Mesendoderm (in vitro differentiated cells): ENCODE data around the gene GIPC2.

Experiments used
- DNase-seq: peaks from one replicate; pipeline ENCODE4 v3.0.0; 2013
- H2AK5ac ChIP-seq: 2 replicates; pipeline ENCODE4 v1.6.1; 2013; ENCODE audit warnings: low read length, inconsistent platforms
- H2BK120ac ChIP-seq: 2 replicates; pipeline ENCODE4 v1.6.1; 2013; ENCODE audit warnings: low read depth, mild to moderate bottlenecking, low read length, moderate library complexity, mixed read lengths
- H2BK15ac ChIP-seq: replicated peaks from 2 replicates; pipeline ENCODE4 v1.6.1; 2013; ENCODE audit warnings: low read depth, mild to moderate bottlenecking, moderate library complexity
- H2BK5ac ChIP-seq: 2 replicates; pipeline ENCODE4 v1.6.1; 2013; ENCODE audit warnings: low read length, inconsistent platforms
- H3K18ac ChIP-seq: 2 replicates; pipeline ENCODE4 v1.6.1; 2013; ENCODE audit warnings: mild to moderate bottlenecking, low read length, mixed read lengths
- H3K23ac ChIP-seq: one replicate; pipeline ENCODE4 v1.6.1; 2013; ENCODE audit warnings: low read length
- H3K27ac ChIP-seq: 2 replicates; pipeline ENCODE4 v1.5.1; 2013; ENCODE audit warnings: low read depth, mild to moderate bottlenecking, inconsistent platforms, low read length, moderate library complexity
- H3K27me3 ChIP-seq: 2 replicates; pipeline ENCODE4 v1.6.1; 2013; ENCODE audit warnings: low read length, control low read depth, mild to moderate bottlenecking, inconsistent platforms; ENCODE audit not compliant: insufficient read depth, poor library complexity
- H3K36me3 ChIP-seq: 2 replicates; pipeline ENCODE4 v1.6.1; 2013; ENCODE audit warnings: low read length, inconsistent platforms; ENCODE audit not compliant: control insufficient read depth, insufficient read depth
- H3K4ac ChIP-seq: one replicate; pipeline ENCODE4 v1.6.1; 2013; ENCODE audit warnings: low read depth, mild to moderate bottlenecking, low read length, moderate library complexity
- H3K4me1 ChIP-seq: 2 replicates; pipeline ENCODE4 v1.6.1; 2013; ENCODE audit warnings: low read depth, low read length, inconsistent platforms; ENCODE audit not compliant: control insufficient read depth
- H3K4me2 ChIP-seq: 2 replicates; pipeline ENCODE4 v1.6.1; 2013; ENCODE audit warnings: low read length
- H3K4me3 ChIP-seq: 2 replicates; pipeline ENCODE4 v1.5.1; 2013; ENCODE audit warnings: mild to moderate bottlenecking, low read length
- H3K56ac ChIP-seq: one replicate; pipeline ENCODE4 v1.6.1; 2013; ENCODE audit warnings: low read length
- H3K79me1 ChIP-seq: 2 replicates; pipeline ENCODE4 v1.6.1; 2013; ENCODE audit warnings: low read length, inconsistent platforms
- H3K79me2 ChIP-seq: 2 replicates; pipeline ENCODE4 v1.6.1; 2013; ENCODE audit warnings: mild to moderate bottlenecking, low read length; ENCODE audit not compliant: control insufficient read depth, insufficient read depth
- H3K9ac ChIP-seq: 2 replicates; pipeline ENCODE4 v1.6.1; 2013; ENCODE audit warnings: low read length, inconsistent platforms
- H4K5ac ChIP-seq: one replicate; pipeline ENCODE4 v1.6.1; 2013; ENCODE audit warnings: low read length
- H4K8ac ChIP-seq: one replicate; pipeline ENCODE4 v1.6.1; 2013; ENCODE audit warnings: low read depth, mild to moderate bottlenecking, control low read depth, low read length, moderate library complexity
- WGBS: extraction: QIAGEN DNeasy Blood & Tissue Kit; methylation state at CpG from one replicate; pipeline ENCODE4 v1.1.7; 2013; ENCODE audit warnings: low lambda C conversion rate, missing lambda C conversion rate; ENCODE audit not compliant: insufficient coverage; ENCODE audit errors: extremely low coverage; 5-methylcytosine and 5-hydroxymethylcytosine counted together

Gene GIPC2

DNA sequence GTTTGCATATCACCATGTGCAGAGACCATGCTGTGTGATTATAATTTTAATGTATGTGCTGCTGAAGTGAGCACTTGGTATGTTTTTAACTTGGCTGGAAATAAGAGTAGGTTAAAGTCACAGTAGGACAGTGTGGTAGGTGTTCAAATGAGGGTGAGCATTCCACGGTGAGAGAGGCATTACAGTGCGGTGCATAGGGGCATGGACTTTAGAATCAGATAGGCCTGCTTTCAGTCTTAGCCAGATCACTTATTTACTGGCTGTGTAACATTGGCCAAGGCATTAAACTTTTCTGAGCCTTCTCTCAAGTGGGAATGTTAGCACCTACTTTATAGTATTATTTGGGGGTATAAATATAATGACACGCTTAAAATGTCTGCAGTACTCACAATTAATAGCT is 43.2 kb downstream of the GIPC2 start:
- H3K4me1 ChIP-seq = no peaks in the 10 kb centered on the region
- WGBS = no CpG with 5 or more reads among the region's 3 CpGs
- no peak for DNase-seq
- no peak overlapping the region for H3K4me3 ChIP-seq
- no peak overlapping the region for H3K18ac ChIP-seq
- no peaks in the 10 kb centered on the region for H3K79me2 ChIP-seq
- H2AK5ac ChIP-seq = no peak overlapping the region
- no peaks in the 10 kb centered on the region for H3K36me3 ChIP-seq
- H2BK120ac ChIP-seq = no peak overlapping the region
- no peak overlapping the region for H3K9ac ChIP-seq
- no peaks in the 10 kb centered on the region for H3K79me1 ChIP-seq
- no peak overlapping the region for H3K4me2 ChIP-seq
- H4K8ac ChIP-seq = no peak overlapping the region
- H3K4ac ChIP-seq = no peak overlapping the region
- no peak overlapping the region for H3K23ac ChIP-seq
- no peaks in the 10 kb centered on the region for H3K27me3 ChIP-seq
- no peak overlapping the region for H3K27ac ChIP-seq
- no peak overlapping the region for H2BK15ac ChIP-seq
- H3K56ac ChIP-seq = no peak overlapping the region
- no peak overlapping the region for H2BK5ac ChIP-seq
- H4K5ac ChIP-seq = no peak overlapping the region

DNA sequence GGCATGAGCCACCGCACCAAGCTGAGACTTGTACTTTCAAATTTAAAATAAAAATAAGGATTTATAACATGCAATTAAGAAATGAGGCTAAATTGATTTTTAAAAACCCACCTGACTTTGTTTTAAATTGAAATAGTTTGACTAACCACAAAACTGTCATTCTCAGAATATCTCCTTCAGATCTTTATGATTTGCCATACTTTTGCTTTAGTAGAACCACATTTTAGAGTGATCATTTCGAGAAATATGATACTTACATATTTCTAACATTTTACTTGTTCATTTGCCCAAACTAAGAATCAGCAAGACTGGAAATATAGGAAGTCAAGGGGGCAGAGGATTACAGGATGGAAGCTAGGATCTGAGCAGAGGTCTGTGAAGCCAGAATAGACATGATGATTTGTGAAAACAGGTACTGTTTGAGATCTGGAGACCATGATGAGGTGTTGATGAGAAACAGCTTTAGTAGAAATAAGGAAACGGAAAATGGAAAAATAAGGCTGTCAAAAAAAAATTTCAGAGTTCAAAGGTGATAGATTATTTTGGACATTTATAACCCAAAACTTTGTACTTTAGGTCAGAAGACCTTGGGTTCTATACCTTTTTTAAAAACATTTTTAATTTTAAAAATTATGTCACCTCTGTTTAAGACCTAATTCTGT is 44.8 kb downstream of the GIPC2 start:
- no peak overlapping the region for H4K8ac ChIP-seq
- H3K36me3 ChIP-seq = no peaks in the 10 kb centered on the region
- H2BK15ac ChIP-seq = no peak overlapping the region
- H3K56ac ChIP-seq = no peak overlapping the region
- no peak overlapping the region for H3K4ac ChIP-seq
- no peak overlapping the region for H3K23ac ChIP-seq
- no peak overlapping the region for H2BK120ac ChIP-seq
- no peaks in the 10 kb centered on the region for H3K79me1 ChIP-seq
- H3K27ac ChIP-seq = no peak overlapping the region
- H2BK5ac ChIP-seq = no peak overlapping the region
- H3K79me2 ChIP-seq = no peaks in the 10 kb centered on the region
- no peaks in the 10 kb centered on the region for H3K4me1 ChIP-seq
- no CpG with 5 or more reads among the region's 3 CpGs for WGBS
- H3K18ac ChIP-seq = no peak overlapping the region
- DNase-seq = no peak
- no peak overlapping the region for H3K4me2 ChIP-seq
- no peaks in the 10 kb centered on the region for H3K27me3 ChIP-seq
- H2AK5ac ChIP-seq = no peak overlapping the region
- H3K4me3 ChIP-seq = no peak overlapping the region
- H4K5ac ChIP-seq = no peak overlapping the region
- H3K9ac ChIP-seq = no peak overlapping the region

GRCh38 chr1:78091215-78091813 is 45.5 kb downstream of the GIPC2 start:
- H3K4me1 ChIP-seq = no peaks in the 10 kb centered on the region
- no peak overlapping the region for H3K9ac ChIP-seq
- H3K18ac ChIP-seq = no peak overlapping the region
- H3K4me2 ChIP-seq = no peak overlapping the region
- H3K79me1 ChIP-seq = no peaks in the 10 kb centered on the region
- DNase-seq = peak; percentile 6
- H3K23ac ChIP-seq = no peak overlapping the region
- no peak overlapping the region for H2BK120ac ChIP-seq
- no peak overlapping the region for H2AK5ac ChIP-seq
- H3K4ac ChIP-seq = no peak overlapping the region
- no peaks in the 10 kb centered on the region for H3K79me2 ChIP-seq
- no peak overlapping the region for H2BK5ac ChIP-seq
- H4K8ac ChIP-seq = no peak overlapping the region
- no peaks in the 10 kb centered on the region for H3K27me3 ChIP-seq
- no peak overlapping the region for H2BK15ac ChIP-seq
- H3K56ac ChIP-seq = no peak overlapping the region
- WGBS = no CpG with 5 or more reads among the region's 18 CpGs
- no peak overlapping the region for H3K27ac ChIP-seq
- H4K5ac ChIP-seq = no peak overlapping the region
- H3K4me3 ChIP-seq = no peak overlapping the region
- no peaks in the 10 kb centered on the region for H3K36me3 ChIP-seq

GRCh38 chr1:78091886-78092285 is 46.1 kb downstream of the GIPC2 start:
- no peak overlapping the region for H2BK5ac ChIP-seq
- no peak overlapping the region for H2BK120ac ChIP-seq
- H3K27me3 ChIP-seq = no peaks in the 10 kb centered on the region
- no peak overlapping the region for H2BK15ac ChIP-seq
- no peak for DNase-seq
- H3K18ac ChIP-seq = no peak overlapping the region
- H3K9ac ChIP-seq = no peak overlapping the region
- no peaks in the 10 kb centered on the region for H3K4me1 ChIP-seq
- no peak overlapping the region for H3K27ac ChIP-seq
- no peak overlapping the region for H3K23ac ChIP-seq
- H3K79me1 ChIP-seq = no peaks in the 10 kb centered on the region
- H4K8ac ChIP-seq = no peak overlapping the region
- no peaks in the 10 kb centered on the region for H3K36me3 ChIP-seq
- no CpG with 5 or more reads among the region's 3 CpGs for WGBS
- no peak overlapping the region for H2AK5ac ChIP-seq
- H3K4me2 ChIP-seq = no peak overlapping the region
- no peaks in the 10 kb centered on the region for H3K79me2 ChIP-seq
- H3K4ac ChIP-seq = no peak overlapping the region
- no peak overlapping the region for H4K5ac ChIP-seq
- no peak overlapping the region for H3K4me3 ChIP-seq
- H3K56ac ChIP-seq = no peak overlapping the region

- Histone ChIP-seq H4K8ac (no peak overlapping the region), H3K4me3 (no peak overlapping the region), H3K9ac (no peak overlapping the region), H3K4ac (no peak overlapping the region), H3K79me1 (no peaks in the 10 kb centered on the region), H2BK120ac (no peak overlapping the region), H3K18ac (no peak overlapping the region), H3K36me3 (no peaks in the 10 kb centered on the region), H3K27me3 (no peaks in the 10 kb centered on the region), H2BK5ac (no peak overlapping the region), H2AK5ac (no peak overlapping the region), H3K27ac (no peak overlapping the region), H3K56ac (no peak overlapping the region), H3K4me1 (no peaks in the 10 kb centered on the region), H4K5ac (no peak overlapping the region), H3K4me2 (no peak overlapping the region), H2BK15ac (no peak overlapping the region), H3K79me2 (no peaks in the 10 kb centered on the region), H3K23ac (no peak overlapping the region)
- peak; percentile 62 for DNase-seq
- no CpG with 5 or more reads among the region's 1 CpG for WGBS
These were observed 46.9 kb downstream of the GIPC2 start for GRCh38 chr1:78092643-78093042.

- H4K5ac ChIP-seq = no peak overlapping the region
- no peak overlapping the region for H3K23ac ChIP-seq
- H3K4me2 ChIP-seq = no peak overlapping the region
- H3K4me1 ChIP-seq = no peaks in the 10 kb centered on the region
- DNase-seq = no peak
- no peak overlapping the region for H2AK5ac ChIP-seq
- H3K18ac ChIP-seq = no peak overlapping the region
- H4K8ac ChIP-seq = no peak overlapping the region
- no peak overlapping the region for H3K4ac ChIP-seq
- no peaks in the 10 kb centered on the region for H3K79me1 ChIP-seq
- no CpG with 5 or more reads among the region's 1 CpG for WGBS
- no peak overlapping the region for H3K27ac ChIP-seq
- H3K79me2 ChIP-seq = no peaks in the 10 kb centered on the region
- no peak overlapping the region for H3K56ac ChIP-seq
- H2BK5ac ChIP-seq = no peak overlapping the region
- H3K27me3 ChIP-seq = no peaks in the 10 kb centered on the region
- H3K36me3 ChIP-seq = no peaks in the 10 kb centered on the region
- H2BK15ac ChIP-seq = no peak overlapping the region
- H2BK120ac ChIP-seq = no peak overlapping the region
- no peak overlapping the region for H3K4me3 ChIP-seq
- H3K9ac ChIP-seq = no peak overlapping the region
These were observed 47.8 kb downstream of the GIPC2 start for GRCh38 chr1:78093560-78093959.
